HS-5 (cell line): ENCODE data around the gene FARP1.

Experiments used
- DNase-seq: peaks from one replicate; pipeline ENCODE4 v3.0.0-alpha.2; 2012; ENCODE audit warnings: low read depth

The FARP1 gene

GRCh38 chr13:98445340-98446233 lies 302.7 kb downstream of the FARP1 start:
- no peak for DNase-seq

GRCh38 chr13:98446234-98446621 lies 303.3 kb downstream of the FARP1 start:
- DNase-seq = no peak

DNA sequence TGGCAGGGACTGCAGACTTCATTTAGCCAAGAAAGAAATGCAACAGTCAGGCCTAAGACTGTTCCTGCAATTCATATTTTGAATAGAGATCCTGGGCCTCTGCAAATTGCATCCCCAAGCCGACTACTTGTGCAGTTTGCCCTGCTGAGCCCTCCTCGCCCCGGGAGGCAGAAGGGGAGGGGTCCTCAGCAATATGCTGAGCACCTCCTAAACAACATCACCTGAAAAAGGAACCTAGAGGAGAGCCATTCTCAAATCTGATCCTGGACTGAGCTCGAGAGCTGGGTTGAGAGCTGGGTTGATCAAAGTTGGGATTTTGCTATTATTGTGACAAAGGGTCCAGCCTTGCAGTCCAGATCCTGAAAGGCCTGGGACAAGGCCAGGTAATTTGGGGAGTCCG lies 304.2 kb downstream of the FARP1 start:
- no peak for DNase-seq

GRCh38 chr13:98447881-98448641 lies 305.2 kb downstream of the FARP1 start:
- DNase-seq = no peak

DNA sequence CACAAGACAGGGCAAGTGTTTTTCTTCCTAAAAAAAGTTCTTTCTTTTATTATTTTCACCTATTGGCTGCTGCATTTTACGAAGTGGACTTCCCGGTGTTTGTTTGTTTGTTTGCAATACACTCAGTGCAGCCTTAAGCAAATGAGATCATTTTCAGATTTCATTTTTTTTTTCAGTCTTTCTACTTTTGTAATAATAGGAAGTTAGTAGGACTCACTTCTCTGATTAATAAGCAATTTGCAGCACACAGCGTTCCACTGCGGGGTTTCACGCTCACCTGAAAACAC lies 305.7 kb downstream of the FARP1 start:
- no peak for DNase-seq

DNA sequence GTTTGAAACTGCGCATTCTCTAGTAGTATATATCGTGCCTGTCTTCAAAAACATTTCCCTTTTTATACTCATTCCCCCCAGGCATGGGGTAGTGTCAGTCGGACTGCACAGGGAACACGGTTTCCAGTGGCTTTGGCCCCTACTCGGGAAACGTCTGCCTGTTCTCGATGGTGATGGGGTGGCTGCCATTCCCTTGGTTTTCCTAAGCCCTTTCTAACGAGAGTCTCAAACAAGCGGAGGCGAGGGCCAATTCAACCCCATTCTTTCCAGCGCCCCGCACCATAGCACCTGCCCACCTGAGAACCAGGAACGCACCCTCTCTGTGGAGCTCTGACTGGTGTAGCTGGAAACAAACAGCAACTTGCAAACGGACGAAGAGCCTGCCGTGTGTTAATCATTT lies 306.4 kb downstream of the FARP1 start:
- no peak for DNase-seq

- no peak for DNase-seq
These were observed 307.1 kb downstream of the FARP1 start for GRCh38 chr13:98450026-98450425.

- no peak for DNase-seq
These were observed 307.7 kb downstream of the FARP1 start for GRCh38 chr13:98450539-98451111.

GRCh38 chr13:98451676-98452470 lies 309.0 kb downstream of the FARP1 start:
- no peak for DNase-seq

DNA sequence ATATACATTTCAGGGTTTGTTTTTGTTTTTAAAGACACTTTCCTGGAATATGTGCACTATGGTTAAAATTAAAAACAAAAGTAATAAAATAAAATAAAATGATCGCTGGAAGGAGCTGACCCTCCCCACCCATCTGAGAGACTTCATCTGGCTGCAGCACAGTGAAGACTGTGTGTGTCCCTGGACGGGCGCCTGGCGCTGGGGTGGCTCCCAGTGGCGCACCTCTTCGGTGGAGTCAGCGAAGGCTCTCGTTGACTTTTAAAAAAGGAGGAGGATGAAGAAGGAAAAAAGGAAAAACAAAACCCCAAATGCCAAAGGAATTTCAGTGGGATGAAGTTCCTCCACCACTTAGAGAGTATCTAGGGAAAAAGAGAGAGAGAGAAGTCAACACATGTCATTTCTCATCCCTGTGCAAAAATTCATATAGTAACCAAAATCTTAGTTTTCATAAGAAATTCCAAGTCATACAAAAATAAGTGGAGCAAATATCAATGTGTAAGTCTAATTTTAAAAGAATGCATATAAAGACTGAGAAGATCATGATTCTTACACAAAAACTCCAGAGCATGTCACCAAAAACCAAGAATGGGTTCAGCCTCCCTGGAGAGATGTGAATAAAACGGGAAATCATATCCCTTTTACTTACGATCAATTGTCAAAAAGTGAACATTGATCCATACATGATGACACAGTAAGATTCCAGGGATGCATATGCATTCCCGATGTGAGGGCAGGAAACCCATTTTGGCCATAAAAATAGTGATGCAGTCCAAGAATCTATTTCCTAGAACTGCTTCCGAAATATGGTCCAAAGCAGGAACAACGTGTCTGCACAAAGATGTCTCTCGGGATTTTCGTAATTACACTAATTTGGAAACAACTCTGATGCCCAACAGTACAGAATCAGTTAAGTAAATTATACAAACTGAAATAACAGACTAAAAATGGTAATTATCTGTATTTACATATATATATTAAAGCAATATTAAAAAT lies 310.3 kb downstream of the FARP1 start:
- DNase-seq = peak; percentile 29

GRCh38 chr13:98454389-98454881 lies 311.5 kb downstream of the FARP1 start:
- DNase-seq = peak; percentile 60

DNA sequence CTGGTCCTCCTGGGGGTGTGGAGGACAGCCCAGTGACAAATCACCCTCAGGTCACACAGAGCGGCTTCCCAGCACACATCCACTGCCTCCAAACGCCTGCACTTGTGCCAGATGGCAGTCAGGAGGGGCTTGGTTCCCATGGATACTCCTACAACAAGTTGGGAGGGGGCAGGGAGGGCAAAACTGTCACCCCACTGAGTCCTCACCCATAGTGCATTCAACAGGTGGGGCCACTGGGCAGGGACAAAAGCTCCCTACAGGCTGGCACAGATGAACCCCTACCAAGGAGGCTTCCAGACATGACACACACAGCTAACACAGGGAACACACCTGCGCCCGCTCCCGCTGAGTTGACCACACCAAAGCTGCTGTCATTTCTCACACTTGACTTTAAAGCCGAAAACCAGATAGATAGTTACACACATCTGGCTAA lies 313.5 kb downstream of the FARP1 start:
- DNase-seq = no peak

- no peak for DNase-seq
These were observed 314.2 kb downstream of the FARP1 start for GRCh38 chr13:98457053-98457452.

- no peak for DNase-seq
These were observed 315.5 kb downstream of the FARP1 start for GRCh38 chr13:98458431-98458830.

- DNase-seq = no peak
These were observed 316.3 kb downstream of the FARP1 start for GRCh38 chr13:98459171-98459681.

- no peak for DNase-seq
These were observed 317.0 kb downstream of the FARP1 start for GRCh38 chr13:98459721-98460370.

- no peak for DNase-seq
These were observed 317.6 kb downstream of the FARP1 start for GRCh38 chr13:98460516-98460915.

DNA sequence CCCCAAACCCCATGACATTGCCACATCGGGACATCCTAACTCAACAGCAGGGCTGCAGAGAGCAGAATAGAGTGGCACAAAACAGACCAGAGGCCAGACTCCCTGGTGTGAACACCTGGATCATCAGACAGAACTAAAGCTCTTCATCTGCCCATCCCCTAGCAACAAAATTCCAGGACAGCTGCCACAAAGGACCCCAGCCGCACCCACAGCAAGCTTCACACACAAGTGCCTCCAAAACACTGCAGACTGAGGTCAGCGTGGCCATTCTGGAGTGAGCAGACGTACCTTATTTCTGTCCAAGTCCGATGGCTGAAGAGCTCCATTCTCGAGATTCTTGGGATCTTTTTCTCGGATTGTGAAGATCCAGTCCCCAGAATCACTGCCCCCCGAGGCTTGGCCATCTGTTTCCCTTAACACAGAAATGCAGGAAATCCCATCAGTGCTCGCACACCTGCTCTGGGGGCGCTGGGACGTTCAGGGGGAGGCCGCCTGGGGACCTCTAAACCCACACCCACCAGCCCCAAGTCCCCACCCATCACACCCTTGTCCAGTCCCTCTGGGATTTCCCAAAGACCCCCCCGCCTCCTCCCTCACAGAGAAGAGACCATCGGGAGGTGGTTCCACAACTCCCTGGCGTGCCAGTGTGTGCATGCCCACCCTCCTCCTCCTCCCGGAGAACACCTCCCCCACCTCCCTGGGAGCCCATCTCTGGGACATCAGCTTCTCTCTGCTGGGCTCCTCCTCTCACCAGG lies 318.8 kb downstream of the FARP1 start:
- DNase-seq = no peak

- no peak for DNase-seq
These were observed 319.5 kb downstream of the FARP1 start for GRCh38 chr13:98462241-98462882.
